OCI-M2 (cell line): ENCODE measurements around the gene CFAP141.

ENCODE experiments used
- DNase-seq: peaks from one replicate; lab custom pipeline; 2025; ENCODE audit not compliant: unreplicated experiment; lab: John Stamatoyannopoulos, UW

CFAP141 gene

DNA sequence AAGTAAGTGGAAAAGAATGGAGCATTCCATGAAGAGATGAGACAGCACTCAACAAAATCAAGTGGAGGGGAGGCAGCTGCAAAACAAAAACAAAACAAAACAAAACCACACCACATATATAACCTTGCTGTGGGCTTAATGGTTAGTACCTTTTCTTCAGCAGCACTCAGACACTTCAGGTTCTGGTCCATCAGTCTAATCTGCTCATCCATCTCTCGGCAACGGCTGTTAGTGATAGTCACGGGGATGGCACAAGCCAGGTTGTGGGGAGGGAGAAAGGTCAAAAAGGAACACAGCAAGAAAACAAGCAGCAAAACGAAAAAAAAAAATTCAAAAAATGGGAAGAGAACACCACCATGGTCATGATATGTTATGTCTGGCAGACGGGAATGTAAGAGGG, 34.3 kb downstream of the CFAP141 start:
- no peak for DNase-seq

DNA sequence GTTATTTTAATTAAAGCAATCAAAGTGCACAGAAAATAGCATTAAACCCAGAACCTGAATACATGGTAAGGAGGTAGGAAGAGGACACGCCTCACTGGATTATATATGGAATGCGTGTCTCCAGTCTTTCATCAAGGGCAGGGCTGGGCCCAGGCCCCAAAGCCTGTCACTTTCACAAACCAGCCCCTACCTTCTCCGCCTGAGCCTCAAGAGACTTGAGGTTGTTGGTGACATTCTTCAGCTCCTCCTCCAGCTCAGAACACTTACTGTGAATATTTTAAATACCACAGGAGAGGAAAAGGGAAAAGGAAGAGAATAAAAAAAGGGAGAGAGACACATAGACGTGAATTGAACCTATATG, 34.9 kb downstream of the CFAP141 start:
- DNase-seq: no peak

DNA sequence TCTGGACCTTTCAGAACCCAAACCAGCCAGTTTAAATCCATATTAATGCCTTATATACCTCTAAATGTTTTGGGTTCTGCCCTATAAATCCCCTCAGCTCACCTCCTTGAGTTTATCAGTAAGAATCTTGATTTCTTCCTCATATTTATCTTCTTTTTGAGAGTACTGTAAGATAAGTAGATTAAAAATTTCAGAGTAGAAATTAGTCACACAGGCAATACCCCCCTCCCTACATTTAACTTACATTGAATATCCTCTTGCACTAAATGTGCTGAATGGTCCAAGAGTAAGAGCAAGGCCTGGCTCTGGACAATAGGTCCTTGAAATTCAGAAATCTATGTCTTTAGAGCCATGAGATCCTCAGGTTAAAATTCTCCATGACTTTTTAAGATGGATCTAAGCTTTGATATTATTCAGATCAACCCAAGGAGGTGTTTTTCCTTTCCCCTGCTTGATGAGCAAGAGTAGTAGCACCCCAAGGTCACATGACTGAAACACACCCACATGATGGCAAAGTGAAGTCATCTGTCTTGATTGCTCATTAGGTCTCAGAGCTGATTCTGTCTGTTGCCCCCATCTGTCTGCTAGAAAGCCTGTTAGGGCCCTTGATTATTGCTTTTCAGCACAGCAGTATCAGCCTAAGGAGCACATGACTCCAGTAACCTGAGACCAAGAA, 35.4 kb downstream of the CFAP141 start:
- DNase-seq: no peak

DNA sequence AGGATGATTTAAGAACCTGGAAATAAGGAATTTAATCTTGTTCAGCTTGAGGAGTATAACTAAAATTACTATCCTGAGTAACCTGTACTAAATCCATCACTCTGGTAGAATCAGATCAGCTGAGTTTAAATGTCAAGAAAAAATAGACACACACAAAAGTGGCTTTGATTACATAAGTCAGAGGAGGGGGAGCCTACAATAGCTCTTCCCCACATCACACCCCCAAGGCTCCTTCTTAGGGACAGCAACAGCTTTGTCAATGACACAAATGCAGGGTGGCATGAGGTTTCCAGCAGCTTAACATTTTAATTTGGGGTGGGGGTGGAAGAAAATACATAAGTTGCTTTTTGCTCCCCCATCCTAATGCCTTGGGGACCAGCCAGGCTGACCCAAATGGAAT, 38.7 kb downstream of the CFAP141 start:
- no peak for DNase-seq

DNA sequence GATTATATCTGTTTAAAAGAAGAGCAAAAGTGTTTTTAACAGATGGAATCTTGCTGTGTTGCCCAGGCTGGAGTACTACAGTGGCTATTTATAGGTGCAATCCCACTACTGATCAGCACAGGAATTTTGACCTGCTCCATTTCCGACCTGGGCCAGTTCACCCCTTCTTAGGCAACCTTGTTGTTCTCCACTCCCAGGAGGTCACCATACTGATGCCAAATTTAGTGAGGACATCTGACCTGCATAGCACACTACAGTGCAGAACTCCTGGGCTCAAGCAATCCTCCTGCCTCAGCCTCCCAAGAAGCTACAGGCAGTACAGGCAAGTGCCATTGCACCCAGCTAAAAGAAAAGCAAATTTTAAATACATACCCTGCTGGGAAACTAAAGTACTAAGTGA, 39.9 kb downstream of the CFAP141 start:
- no peak for DNase-seq

DNA sequence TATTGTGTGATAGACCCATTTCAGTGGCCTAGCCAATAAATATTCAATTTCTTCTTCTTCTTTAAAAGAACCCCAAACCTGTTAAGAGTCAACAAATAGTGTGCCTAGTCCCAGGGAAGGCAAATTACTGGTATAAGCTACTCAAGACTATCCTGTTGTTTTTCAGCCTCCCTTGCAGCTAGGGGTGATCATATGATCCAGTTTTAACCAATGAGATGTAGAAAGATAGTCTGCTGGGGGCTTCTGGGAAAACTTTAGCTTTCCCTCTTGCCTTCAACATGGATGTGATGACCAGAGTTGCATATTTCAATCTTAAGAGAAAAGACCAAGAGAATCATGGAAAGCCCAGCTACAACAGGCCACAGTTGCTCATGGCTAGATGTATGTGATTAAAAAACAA, 46.6 kb downstream of the CFAP141 start:
- no peak for DNase-seq

DNA sequence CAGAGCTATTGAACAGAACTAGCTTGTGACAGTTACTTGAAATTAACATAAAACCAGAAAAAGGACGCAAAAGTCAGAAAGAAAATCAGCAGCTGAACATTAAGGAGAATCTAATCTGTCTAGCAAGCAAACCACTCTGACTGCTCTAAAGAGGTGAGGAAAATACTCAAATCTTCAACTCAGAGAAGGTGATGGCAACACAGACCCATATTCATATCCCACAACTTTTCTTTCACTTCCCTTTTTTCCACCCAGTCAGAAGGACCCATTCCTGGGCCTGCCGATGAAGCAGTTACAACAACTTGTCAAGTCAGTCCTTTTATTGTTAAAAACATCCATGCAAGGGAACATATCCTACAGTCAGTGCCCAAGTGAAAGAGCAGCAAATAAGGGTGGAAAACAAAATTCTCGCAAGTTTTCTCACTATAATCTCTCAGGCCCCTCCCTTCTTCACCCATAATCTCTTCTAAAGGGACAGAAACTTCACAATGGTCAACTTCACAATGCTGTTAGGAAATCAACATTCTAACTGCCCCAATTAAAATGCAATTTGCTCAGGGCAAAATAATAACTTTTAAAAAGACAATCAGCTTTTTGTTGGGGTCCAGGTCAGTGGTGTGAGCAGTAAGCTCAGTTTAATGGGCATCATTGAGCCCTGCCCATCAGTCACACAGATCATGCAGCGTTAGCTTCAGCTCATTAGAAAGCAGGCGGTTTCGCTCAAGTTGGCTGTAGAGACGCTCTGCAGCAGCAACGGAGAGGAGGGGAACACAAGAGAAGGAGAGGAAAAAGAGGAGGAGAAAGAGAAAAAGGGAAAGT, 47.6 kb downstream of the CFAP141 start:
- DNase-seq: no peak

DNA sequence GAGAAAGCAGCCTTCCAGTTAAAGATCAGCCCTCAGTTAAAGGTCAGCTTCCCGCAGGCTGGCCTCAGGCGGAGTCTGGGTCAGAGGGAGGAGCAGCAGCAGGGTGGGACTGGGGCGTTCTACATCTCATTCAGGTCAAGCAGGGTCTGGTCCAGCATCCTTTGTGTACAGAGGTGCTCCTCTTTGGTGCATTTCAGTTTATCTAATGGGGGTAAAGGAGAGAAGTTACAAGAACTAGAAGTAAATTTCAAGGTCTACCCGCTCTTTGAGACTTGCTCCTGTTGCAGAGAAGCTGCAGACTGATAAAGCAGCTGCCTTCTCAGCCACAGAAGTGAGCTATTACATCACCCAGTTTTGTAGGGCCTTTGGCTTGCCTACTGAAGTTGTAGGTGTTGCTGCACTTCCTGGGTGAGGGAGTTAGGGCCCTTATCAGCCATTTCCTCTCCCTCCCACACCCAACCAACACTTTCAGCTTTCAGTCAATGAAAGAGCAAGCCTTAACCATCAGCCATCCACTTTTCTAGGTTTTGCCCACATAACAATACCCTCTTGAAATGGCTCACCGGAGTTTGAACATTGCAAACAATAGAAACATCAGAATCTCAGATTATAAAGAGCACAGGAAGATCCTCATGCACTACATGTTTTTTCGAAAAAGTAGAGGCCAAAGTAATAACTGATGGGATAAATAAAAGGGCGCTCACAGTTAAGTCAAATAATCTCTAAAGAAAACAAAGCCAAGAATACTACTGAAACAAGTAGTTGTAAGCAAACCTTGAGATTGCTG, 48.4 kb downstream of the CFAP141 start:
- peak; percentile 33 for DNase-seq

DNA sequence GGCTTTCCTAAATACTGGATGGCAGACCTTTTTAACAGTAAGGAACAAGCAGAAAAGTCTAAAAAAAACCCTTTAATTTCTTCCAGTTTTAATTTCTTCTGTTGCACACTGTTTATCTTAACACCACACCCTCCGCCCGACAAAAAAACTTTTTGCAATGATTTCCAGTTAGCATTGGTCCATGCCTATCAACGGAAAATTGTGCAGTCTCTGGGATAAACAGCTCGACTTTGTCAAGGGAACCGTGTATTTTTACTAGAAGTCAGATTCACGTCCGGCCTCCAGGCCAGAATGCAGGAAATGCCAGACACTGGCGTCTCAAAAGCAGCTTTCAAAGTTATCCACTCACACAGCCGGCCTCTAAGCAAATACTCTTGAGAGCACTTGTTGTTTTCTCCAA, 50.9 kb downstream of the CFAP141 start:
- DNase-seq: no peak

DNA sequence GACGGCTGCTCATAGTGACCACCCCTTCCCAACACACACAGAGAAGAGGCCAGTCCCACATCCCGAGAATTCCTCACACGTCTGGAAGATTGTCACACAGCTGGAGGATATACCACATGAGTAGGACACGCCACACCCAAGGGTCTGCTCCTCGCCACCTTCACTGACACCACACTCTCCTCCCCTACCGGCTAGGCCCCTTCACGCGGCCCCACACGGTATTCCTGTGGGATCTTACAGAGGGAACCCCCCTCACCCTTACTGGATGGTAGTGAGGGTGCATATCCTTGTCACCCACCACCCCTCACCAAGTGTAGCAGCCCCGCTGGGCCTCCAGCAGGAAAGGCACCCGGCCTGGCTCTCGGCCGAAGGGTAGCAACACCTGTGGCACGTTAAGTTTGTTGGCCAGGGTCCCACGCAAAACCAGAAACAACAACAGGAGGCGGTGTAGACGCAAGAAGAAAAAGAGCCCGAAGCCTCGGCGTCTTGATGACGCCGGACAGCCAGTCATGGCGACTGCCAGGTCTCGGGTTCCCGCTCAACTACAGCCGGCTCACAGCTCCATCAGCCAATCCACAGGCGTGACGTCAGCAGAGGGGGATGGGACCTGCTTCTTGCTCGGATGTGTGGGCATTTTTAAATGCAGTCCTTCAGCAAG, 51.5 kb downstream of the CFAP141 start, which contains the start of gene NUP210L:
Gene NUP210L (minus strand): TSS at position 540 of the 658 bp plus-strand sequence.
- DNase-seq: no peak

DNA sequence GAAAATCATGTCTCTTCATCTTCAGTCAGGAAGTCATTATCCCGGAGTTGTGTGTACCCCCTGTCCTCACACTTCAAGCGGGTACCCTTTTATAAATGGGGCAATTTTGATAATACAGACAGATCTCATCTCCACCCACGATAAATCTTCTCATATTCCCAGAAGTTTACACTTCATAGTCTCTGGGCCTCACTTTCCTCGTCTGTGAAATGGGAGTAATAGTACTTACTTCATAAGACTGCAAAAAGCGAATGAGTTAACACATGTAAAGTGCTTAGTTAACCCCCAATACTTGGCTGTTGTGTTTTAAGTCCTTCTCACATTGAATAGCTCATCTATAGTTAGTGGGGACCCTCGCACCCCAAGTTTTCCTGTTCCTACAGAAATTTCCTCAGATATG, 52.1 kb downstream of the CFAP141 start:
- DNase-seq: no peak

DNA sequence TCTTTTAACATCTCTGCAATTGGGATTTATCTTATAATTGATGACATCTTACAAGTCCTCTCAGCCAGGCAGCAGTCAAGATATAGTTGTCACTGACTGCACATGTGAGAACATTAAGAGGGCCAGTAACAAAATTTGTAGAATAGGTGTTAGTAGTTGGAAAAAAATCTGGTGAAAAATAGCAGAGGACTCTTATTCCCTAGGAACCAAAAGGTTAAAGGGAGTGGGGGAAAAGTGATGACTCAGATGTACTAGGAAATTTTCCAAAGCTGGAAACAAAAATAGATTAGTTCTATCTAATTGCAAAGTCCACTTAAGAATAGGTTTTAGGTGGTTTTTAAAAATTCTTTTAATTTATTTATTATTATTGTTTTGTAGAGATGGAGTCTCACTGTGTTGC, 54.8 kb downstream of the CFAP141 start:
- no peak for DNase-seq
